ENCODE results near the gene PELI2.

PELI2 gene

GRCh38 chr14:56119201-56119981, 1.2 kb downstream of the PELI2 start:
- DNase-seq = peak; percentile 54 to 73 (median 60)

- DNase-seq = peak; percentile 24 to 38 (median 34)
Observed at GRCh38 chr14:56120091-56120691, 2.0 kb downstream of the PELI2 start.

- peak in 2 of 3 donors; percentile 45 to 65 for DNase-seq
Observed at GRCh38 chr14:56121816-56122215, 3.6 kb downstream of the PELI2 start.

GRCh38 chr14:56122301-56122700, 4.1 kb downstream of the PELI2 start:
- DNase-seq = peak; percentile 59 to 74 (median 67)

- DNase-seq = no peak
Observed at GRCh38 chr14:56124327-56124726, 6.1 kb downstream of the PELI2 start.

GRCh38 chr14:56125772-56126636, 7.8 kb downstream of the PELI2 start:
- no peak for DNase-seq

GRCh38 chr14:56126637-56126913, 8.4 kb downstream of the PELI2 start:
- DNase-seq = no peak

GRCh38 chr14:56127156-56127555, 8.9 kb downstream of the PELI2 start:
- DNase-seq = no peak

GRCh38 chr14:56129092-56129491, 10.9 kb downstream of the PELI2 start:
- DNase-seq = no peak

- DNase-seq = peak; percentile 69 to 78 (median 74)
Observed at GRCh38 chr14:56129933-56130332, 11.7 kb downstream of the PELI2 start.

- DNase-seq = no peak
Observed at GRCh38 chr14:56131004-56131864, 13.0 kb downstream of the PELI2 start.

GRCh38 chr14:56131865-56132833, 13.9 kb downstream of the PELI2 start:
- no peak for DNase-seq

GRCh38 chr14:56133547-56133946, 15.3 kb downstream of the PELI2 start:
- no peak for DNase-seq

GRCh38 chr14:56135001-56135400, 16.8 kb downstream of the PELI2 start:
- no peak for DNase-seq

- no peak for DNase-seq
Observed at GRCh38 chr14:56135668-56136067, 17.5 kb downstream of the PELI2 start.

- no peak for DNase-seq
Observed at GRCh38 chr14:56136571-56137452, 18.6 kb downstream of the PELI2 start.

GRCh38 chr14:56137453-56137807, 19.2 kb downstream of the PELI2 start:
- DNase-seq = peak; percentile 15 to 51 (median 35)

GRCh38 chr14:56137849-56138248, 19.6 kb downstream of the PELI2 start:
- DNase-seq = no peak

GRCh38 chr14:56138928-56139327, 20.7 kb downstream of the PELI2 start:
- no peak for DNase-seq

GRCh38 chr14:56142314-56142713, 24.1 kb downstream of the PELI2 start:
- no peak for DNase-seq

GRCh38 chr14:56143025-56143424, 24.8 kb downstream of the PELI2 start:
- no peak for DNase-seq
